HEK293T (cell line): ENCODE data around the gene ANO2.

Source experiments
- CTBP1 ChIP-seq: fragments of 450-650 bp; IDR thresholded peaks from 2 replicates; pipeline ENCODE4 v1.6.1; 2016; ENCODE audit warnings: borderline replicate concordance
- ELF4 ChIP-seq: fragments of 450-650 bp; IDR thresholded peaks from 2 replicates; pipeline ENCODE4 v1.6.1; 2017; ENCODE audit warnings: antibody characterized with exemption
- FOXA1 ChIP-seq: fragments of 450-650 bp; IDR thresholded peaks from 2 replicates; pipeline ENCODE4 v1.6.1; 2016; ENCODE audit warnings: mild to moderate bottlenecking
- FOXK2 ChIP-seq: fragments of 450-650 bp; IDR thresholded peaks from 2 replicates; pipeline ENCODE4 v1.6.1; 2016; ENCODE audit warnings: mild to moderate bottlenecking
- FOXM1 ChIP-seq: fragments of 450-650 bp; IDR thresholded peaks from 2 replicates; pipeline ENCODE4 v1.6.1; 2017; ENCODE audit warnings: mild to moderate bottlenecking, borderline replicate concordance
- L3MBTL2 ChIP-seq: fragments of 450-650 bp; conservative IDR thresholded peaks from 2 replicates; pipeline ENCODE4 v1.6.1; 2016; ENCODE audit warnings: mild to moderate bottlenecking
- LEF1 ChIP-seq: fragments of 450-650 bp; IDR thresholded peaks from 2 replicates; pipeline ENCODE4 v1.6.1; 2017; ENCODE audit warnings: mild to moderate bottlenecking, borderline replicate concordance
- NFRKB ChIP-seq: fragments of 450-650 bp; IDR thresholded peaks from 2 replicates; pipeline ENCODE4 v1.6.1; 2016; ENCODE audit warnings: mild to moderate bottlenecking, moderate library complexity
- SP1 ChIP-seq: fragments of 450-650 bp; IDR thresholded peaks from 2 replicates; pipeline ENCODE4 v1.6.1; 2017
- SUZ12 ChIP-seq: fragments of 450-650 bp; IDR thresholded peaks from 2 replicates; pipeline ENCODE4 v1.6.1; 2016; ENCODE audit warnings: mild to moderate bottlenecking
- TARDBP ChIP-seq: fragments of 450-650 bp; IDR thresholded peaks from 2 replicates; pipeline ENCODE4 v1.6.1; 2016
- ZNF384 ChIP-seq: fragments of 450-650 bp; IDR thresholded peaks from 2 replicates; pipeline ENCODE4 v1.6.1; 2016
- TF ChIP-seq, protein P1 (sequence below): fragments of 450-650 bp; IDR thresholded peaks from 2 replicates; pipeline ENCODE4 v1.6.1; 2016

DNA sequence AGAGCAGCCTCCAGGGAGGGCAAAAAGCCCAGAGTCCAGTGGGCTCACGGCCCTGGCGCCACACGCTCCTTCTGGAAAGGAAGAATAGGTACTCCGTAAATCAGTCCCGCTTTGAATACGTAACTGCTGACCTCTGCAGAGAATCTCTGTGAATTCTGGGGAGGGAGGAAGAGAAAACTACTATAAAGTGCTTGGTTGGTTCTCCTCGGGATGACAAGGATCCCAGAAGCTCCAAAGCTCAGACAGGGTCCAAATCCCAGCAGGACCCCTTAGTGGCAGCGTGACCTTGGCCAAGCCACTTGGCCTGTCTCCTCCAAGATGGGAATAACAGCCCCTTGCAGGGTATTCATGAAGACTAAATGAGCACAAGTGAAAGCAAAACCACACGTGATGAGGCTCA, 31.7 kb downstream of the ANO2 start:
- no peak for TF ChIP-seq FOXA1
- TF ChIP-seq LEF1: no peak
- no peak for TF ChIP-seq CTBP1
- no peak for TF ChIP-seq SP1
- no peak for TF ChIP-seq SUZ12
- TF ChIP-seq FOXM1: no peak
- TF ChIP-seq NFRKB: no peak
- TF ChIP-seq ELF4: no peak
- TF ChIP-seq, protein P1, sequence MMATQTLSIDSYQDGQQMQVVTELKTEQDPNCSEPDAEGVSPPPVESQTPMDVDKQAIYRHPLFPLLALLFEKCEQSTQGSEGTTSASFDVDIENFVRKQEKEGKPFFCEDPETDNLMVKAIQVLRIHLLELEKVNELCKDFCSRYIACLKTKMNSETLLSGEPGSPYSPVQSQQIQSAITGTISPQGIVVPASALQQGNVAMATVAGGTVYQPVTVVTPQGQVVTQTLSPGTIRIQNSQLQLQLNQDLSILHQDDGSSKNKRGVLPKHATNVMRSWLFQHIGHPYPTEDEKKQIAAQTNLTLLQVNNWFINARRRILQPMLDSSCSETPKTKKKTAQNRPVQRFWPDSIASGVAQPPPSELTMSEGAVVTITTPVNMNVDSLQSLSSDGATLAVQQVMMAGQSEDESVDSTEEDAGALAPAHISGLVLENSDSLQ: no peak
- no peak for TF ChIP-seq L3MBTL2
- TF ChIP-seq FOXK2: no peak
- no peak for TF ChIP-seq ZNF384
- no peak for TF ChIP-seq TARDBP
